Retinal pigment epithelial cell (primary cell): ENCODE results near the gene LRP11.

ENCODE experiments used
- DNase-seq: peaks from one replicate; pipeline ENCODE4 v3.0.0-alpha.2; 2010; ENCODE audit warnings: low read depth
- H3K4me3 ChIP-seq: 2 replicates; pipeline ENCODE4 v1.5.1; 2011; ENCODE audit warnings: mild to moderate bottlenecking, low read length, control low read depth, moderate library complexity
- TF ChIP-seq, protein P1 (sequence below): conservative IDR thresholded peaks from 2 replicates; pipeline ENCODE4 v1.5.1; 2011; ENCODE audit warnings: low read depth, low read length, control low read depth, inconsistent platforms

Gene LRP11

DNA sequence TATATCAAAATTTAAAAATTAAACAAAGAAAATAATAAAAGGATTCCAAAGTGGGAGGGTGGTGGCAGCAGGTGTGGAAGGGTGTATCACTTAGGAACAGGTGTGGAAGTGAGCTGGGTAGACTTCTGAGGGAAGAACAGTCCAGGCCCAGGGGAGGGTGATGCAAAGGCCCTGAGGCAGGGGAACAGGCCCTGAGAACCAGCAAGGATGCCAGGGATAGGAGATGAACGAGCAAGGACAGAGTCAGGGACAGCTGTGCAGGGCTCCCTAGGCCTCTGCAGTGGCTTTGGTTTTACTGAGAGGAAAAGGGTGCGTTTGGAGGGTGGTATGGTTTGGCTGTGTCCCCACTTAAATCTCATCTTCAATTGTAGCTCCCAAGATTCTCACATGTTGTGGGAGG, 43.2 kb upstream of the LRP11 start:
- TF ChIP-seq, protein P1, sequence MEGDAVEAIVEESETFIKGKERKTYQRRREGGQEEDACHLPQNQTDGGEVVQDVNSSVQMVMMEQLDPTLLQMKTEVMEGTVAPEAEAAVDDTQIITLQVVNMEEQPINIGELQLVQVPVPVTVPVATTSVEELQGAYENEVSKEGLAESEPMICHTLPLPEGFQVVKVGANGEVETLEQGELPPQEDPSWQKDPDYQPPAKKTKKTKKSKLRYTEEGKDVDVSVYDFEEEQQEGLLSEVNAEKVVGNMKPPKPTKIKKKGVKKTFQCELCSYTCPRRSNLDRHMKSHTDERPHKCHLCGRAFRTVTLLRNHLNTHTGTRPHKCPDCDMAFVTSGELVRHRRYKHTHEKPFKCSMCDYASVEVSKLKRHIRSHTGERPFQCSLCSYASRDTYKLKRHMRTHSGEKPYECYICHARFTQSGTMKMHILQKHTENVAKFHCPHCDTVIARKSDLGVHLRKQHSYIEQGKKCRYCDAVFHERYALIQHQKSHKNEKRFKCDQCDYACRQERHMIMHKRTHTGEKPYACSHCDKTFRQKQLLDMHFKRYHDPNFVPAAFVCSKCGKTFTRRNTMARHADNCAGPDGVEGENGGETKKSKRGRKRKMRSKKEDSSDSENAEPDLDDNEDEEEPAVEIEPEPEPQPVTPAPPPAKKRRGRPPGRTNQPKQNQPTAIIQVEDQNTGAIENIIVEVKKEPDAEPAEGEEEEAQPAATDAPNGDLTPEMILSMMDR = no peak
- DNase-seq = no peak
- H3K4me3 ChIP-seq = no peak overlapping the region

DNA sequence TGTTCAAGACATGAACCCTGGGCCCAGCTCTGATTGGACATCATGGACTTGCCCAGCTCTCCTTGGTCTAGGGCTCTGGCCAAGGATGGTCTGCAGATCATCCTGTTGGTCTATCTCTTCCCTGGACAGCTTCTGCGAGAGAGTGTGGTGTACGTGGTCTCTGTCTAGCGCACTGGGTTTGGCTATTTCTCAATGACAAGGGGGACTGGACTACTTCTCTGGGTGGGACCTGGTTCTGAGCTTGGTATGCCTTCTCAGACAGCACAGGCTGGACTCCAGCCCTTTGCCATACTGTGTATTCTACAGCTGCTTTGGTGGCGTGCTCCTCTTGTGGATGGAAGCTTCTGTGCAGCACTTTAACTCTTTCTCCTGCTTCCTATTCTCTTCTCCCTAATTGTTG, 42.2 kb upstream of the LRP11 start:
- no peak for DNase-seq
- TF ChIP-seq, protein P1 = no peak

DNA sequence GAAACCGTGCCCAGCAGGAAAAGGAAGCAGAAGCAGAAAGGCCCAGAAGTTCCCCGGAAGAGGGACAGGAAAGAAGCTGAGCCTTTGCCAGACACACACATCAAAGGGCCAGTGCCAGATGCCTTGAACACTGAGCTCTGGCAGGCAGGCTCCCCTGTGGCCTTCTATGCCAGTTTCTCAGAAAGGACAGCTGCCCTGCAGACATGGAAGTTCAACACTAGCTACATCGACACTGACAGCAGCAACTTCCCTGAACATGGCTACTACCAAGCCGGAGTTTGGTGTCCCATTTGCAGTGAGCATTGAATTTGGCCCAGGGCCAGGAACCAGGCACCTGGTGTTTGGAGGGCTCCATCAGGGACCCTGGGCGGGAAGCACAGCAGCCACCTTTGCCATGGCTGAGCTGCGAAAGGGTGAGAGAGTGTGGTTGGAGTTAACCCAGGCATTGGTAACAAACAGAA, 41.8 kb upstream of the LRP11 start:
- no peak overlapping the region for H3K4me3 ChIP-seq
- TF ChIP-seq, protein P1 = no peak
- no peak for DNase-seq

More for the DNA sequence above, 42.2 kb upstream of the LRP11 start:
- no peak overlapping the region for H3K4me3 ChIP-seq

DNA sequence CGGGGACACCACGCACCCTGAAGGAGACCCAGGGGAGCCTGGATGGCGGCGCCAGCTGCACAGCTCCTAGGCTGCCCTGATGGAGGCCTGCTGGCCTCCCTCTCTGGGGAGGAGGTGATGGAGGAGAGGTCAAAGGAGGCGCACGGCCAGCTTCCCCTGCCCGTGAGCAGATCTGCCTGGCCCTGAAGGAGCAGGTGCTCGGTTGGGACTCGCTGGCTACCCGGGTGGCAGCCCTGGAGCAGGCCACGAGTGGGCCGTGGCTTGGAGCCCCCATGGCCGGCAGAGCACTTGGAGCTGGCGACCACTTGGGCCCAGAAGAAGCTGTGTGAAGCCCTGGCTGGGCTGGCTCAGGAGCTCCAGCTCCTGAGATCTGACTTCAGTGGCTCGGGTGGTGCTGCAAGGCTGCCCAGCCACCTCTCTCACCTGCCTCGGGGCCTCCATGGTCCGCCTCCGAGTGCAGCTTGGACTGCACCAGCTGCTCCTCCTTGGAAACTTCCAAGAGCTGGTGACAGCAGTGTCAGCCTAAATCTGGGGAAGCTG, 41.3 kb upstream of the LRP11 start:
- TF ChIP-seq, protein P1 = no peak
- H3K4me3 ChIP-seq = no peak overlapping the region
- DNase-seq = no peak

DNA sequence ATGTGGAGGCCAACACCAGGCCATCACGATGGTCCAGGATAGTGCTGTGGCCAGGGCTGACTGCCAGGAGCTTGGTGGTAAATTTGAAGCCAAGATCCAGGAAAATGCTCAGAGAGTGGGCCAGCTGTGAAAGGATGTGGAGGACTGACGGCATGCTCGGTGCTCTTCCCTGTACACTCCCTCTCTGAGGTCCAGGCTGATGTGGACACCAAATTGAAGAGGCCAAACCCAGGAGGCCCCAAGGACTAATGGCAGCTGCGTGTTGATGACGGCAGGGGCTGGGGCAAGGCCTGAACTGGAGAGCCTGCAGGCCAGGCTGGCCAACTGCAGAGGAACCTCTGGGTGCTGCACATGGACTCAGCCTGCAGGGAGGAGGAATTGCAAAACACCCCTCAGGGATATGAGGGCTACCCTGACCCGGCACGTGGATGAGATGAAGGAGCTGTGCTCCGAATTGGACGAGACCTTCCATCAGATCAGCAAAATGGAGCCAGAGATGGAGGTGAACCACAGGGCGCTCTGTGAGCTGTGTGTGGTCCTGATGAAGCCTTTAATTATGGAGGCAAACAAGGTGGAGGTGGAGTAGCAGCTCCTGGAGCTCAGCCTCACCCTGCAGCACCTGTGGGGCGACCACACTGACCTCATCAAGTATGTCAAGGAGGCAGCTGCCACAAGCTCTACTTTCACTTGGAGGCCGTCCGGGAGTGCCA, 40.7 kb upstream of the LRP11 start:
- no peak for DNase-seq
- no peak overlapping the region for H3K4me3 ChIP-seq
- TF ChIP-seq, protein P1 = no peak

DNA sequence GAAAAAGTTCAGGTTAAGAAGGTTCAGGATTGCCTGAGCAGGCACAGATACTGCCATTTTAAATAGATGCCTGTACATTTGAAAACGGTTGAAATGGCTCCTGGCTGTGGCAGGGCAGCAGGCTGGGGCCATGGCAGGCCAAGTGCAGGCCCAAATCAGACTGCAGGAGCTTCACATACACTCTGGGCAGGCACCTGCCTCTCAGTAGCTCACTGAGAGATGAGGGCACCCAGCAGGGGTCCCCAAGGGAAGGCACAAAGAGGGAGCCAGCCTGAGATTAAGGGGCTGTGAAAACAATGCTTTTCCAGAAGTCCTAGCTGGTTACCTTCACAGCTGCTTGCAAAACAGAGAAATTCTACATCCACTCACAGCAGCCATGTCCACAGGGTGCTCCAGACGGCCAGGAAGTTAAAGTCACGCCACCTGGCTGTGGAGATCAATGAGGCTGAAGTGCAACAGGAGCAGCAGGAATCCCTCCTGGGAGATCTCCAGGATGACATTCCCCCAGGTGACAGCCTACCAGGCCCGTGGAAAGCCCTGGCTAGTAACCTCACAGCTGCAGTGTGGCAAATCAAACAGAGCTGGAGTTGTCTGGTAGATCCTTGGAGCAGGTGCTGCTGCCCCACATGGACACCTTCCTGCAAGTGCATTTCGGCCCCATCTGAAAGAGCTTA, 39.9 kb upstream of the LRP11 start:
- no peak overlapping the region for H3K4me3 ChIP-seq
- DNase-seq = no peak
- TF ChIP-seq, protein P1 = no peak
